ENCODE data around the gene LRP10.

Gene LRP10

GRCh38 chr14:22925513-22925912 is 54.0 kb downstream of the LRP10 start:
- no peak for DNase-seq

- no peak for DNase-seq
Observed at GRCh38 chr14:22926316-22926715, 54.8 kb downstream of the LRP10 start.

- no peak for DNase-seq
Observed at GRCh38 chr14:22928237-22929103, 56.9 kb downstream of the LRP10 start.

GRCh38 chr14:22929104-22929960 is 57.8 kb downstream of the LRP10 start, which contains the start of gene PRMT5:
PRMT5 (minus strand) TSS chr14:22929376; CDS start chr14:22929361, 15 bp downstream.
- DNase-seq: peak; percentile 100

GRCh38 chr14:22929961-22930364 is 58.4 kb downstream of the LRP10 start:
- DNase-seq: no peak
